ENCODE measurements around the gene SLC8A1. TPM values are rescaled to one million over a fixed set of nuclear protein-coding genes. Genes with fewer than 3 reads are reported as not detected.

Gene SLC8A1
- total RNA-seq, 2 donors from 2014 or later, result 23.2 to 28.2 TPM

DNA sequence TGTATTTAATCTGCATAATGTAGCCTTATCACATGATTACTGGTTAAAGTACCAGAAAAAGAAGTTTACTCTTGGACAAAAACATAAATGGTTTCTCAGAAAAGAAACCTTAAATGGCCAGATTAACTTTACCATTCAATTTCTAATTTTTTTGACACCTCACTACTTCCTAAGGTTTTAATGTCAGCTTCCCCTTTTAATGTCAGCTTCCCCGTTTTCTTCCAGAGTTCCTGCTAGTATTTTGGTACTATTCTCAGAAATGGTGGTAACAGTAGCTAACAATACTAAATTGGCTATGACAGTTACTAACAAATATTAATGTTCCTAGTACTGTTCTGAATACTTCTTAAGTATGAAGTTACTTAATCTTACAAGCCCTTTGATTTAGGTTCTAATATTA lies 22.4 kb upstream of the SLC8A1 start:
- Histone ChIP-seq H3K4me1 (replicated peaks) (no peaks in the 10 kb centered on the region), H3K36me3 (no peaks in the 10 kb centered on the region), H3K27me3 (replicated peaks; ENCODE audit: insufficient read depth) (no peaks in the 10 kb centered on the region), H3K4me3 (no peak overlapping the region), H3K9me3 (no peaks in the 10 kb centered on the region), H3K27ac (no peak overlapping the region)
- no peak for DNase-seq (ENCODE audit: low spot score)
- intact Hi-C loops (cut with DNase I), result no loop called here
- WGBS, result 86% methylated on average over 1 of the region's 1 CpG
- TF ChIP-seq CTCF (IDR thresholded peaks at IDR 0.05) (no peak), POLR2AphosphoS5 (IDR thresholded peaks at IDR 0.05) (no peak), POLR2A (IDR thresholded peaks at IDR 0.05) (no peak)

GRCh38 chr2:40471866-40472265 lies 20.0 kb upstream of the SLC8A1 start:
- intact Hi-C loops (cut with DNase I), result no loop called here
- Histone ChIP-seq H3K4me1 (replicated peaks) (no peaks in the 10 kb centered on the region), H3K4me3 (no peak overlapping the region), H3K27ac (no peak overlapping the region), H3K9me3 (no peaks in the 10 kb centered on the region), H3K27me3 (replicated peaks; ENCODE audit: insufficient read depth) (no peaks in the 10 kb centered on the region), H3K36me3 (no peaks in the 10 kb centered on the region)
- DNase-seq (ENCODE audit: low spot score), result no peak
- WGBS, result 33% methylated on average over 3 of the region's 3 CpGs
- TF ChIP-seq POLR2A (IDR thresholded peaks at IDR 0.05) (no peak), CTCF (IDR thresholded peaks at IDR 0.05) (no peak), POLR2AphosphoS5 (IDR thresholded peaks at IDR 0.05) (no peak)

GRCh38 chr2:40470822-40471813 lies 19.2 kb upstream of the SLC8A1 start:
- no peaks in the 10 kb centered on the region for H3K4me1 ChIP-seq (replicated peaks)
- 60% methylated on average over 5 of the region's 5 CpGs for WGBS

DNA sequence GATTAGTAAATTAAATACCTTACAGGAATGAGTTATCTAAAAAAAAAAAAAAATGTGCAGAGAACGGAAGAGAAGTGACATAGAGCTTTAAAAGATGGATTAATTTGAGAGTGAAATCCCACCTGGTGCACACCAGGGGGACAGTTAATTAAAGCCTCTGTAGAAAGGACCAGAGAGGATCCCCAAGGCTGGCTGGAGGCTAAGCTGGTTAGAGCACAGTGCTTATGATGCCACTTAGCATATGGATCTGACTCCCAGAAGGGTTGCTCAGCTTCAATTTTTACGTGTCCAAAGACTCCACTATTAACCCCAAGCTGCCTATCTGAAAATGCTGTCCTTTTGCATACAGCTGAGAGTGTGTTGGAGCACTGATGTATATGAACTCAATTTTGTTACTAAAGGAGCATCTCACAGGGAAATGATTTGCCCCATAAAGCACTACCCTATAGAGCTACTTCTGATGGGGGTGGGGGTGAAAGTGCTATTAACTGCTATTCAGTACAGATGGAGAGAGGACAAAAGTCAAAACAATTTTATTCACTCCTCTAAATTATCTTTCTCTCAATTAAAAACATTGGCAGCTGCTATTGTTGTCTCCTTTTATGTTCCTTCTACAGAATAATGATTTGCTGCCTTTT lies 15.2 kb upstream of the SLC8A1 start:
- TF ChIP-seq CTCF (IDR thresholded peaks at IDR 0.05), result no peak
- no peak for TF ChIP-seq POLR2AphosphoS5 (IDR thresholded peaks at IDR 0.05)
- no peak for TF ChIP-seq POLR2A (IDR thresholded peaks at IDR 0.05)
- no peaks in the 10 kb centered on the region for H3K9me3 ChIP-seq
- H3K4me3 ChIP-seq, result no peak overlapping the region
- WGBS, result 56% methylated on average over 2 of the region's 2 CpGs
- H3K27me3 ChIP-seq (replicated peaks; ENCODE audit: insufficient read depth), result no peaks in the 10 kb centered on the region
- intact Hi-C loops (cut with DNase I), result no loop called here
- no peak overlapping the region for H3K27ac ChIP-seq
- no peak for DNase-seq (ENCODE audit: low spot score)
- H3K4me1 ChIP-seq (replicated peaks), result no peaks in the 10 kb centered on the region
- no peaks in the 10 kb centered on the region for H3K36me3 ChIP-seq

More at GRCh38 chr2:40470822-40471813, 19.2 kb upstream of the SLC8A1 start:
- no peak overlapping the region for H3K27ac ChIP-seq
- intact Hi-C loops (cut with DNase I), result no loop called here
- H3K4me3 ChIP-seq, result no peak overlapping the region
- H3K36me3 ChIP-seq, result no peaks in the 10 kb centered on the region
- TF ChIP-seq CTCF (IDR thresholded peaks at IDR 0.05) (no peak), POLR2AphosphoS5 (IDR thresholded peaks at IDR 0.05) (no peak), POLR2A (IDR thresholded peaks at IDR 0.05) (no peak)
- no peaks in the 10 kb centered on the region for H3K27me3 ChIP-seq (replicated peaks; ENCODE audit: insufficient read depth)
- DNase-seq (ENCODE audit: low spot score), result no peak
- H3K9me3 ChIP-seq, result no peaks in the 10 kb centered on the region
